ENCODE results near the gene NDST1.

DNA sequence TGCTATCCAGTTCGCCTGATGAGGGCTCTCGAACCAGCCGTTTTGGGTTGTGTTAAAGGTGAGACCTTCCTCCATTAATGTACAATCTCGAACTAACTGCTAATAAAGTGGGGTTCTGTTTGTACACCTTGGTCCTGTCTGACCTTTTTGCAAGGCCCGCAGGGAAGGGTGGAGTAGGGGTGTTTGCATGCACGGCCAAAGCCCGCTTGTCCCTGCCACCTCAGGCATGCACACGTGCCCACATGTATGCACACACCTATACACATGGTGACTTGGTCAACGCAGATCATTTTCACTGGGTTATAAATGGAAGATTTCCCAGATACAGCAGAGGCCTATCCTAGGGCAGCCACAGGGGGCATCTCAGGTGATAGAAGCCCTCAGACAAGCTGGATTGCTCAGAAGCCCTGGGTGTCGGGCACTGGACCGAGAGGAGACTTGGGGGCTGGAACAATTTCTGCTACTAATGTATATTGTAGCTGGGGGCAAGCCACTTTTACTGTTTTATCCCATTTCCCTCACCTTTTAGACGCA is 50.2 kb downstream of the NDST1 start:
- TF ChIP-seq CTCF (IDR thresholded peaks at IDR 0.05; ENCODE audit: insufficient read depth, low read length) = no peak
- TF ChIP-seq POLR2AphosphoS5 (IDR thresholded peaks at IDR 0.05; ENCODE audit: low read depth) = no peak
- TF ChIP-seq REST (IDR thresholded peaks at IDR 0.05; ENCODE audit: insufficient replicate concordance, low read depth) = no peak

All from HL-60 (cell line).